GM19035 (cell line): ENCODE data around the gene PPARG.
"Not testable (repeated sequence)": the region's sequence is repeated elsewhere in the genome, so short reads cannot be mapped to it uniquely, and the experiment has no call there.

Source experiments
- ATAC-seq: cut with Tn5 transposase; IDR thresholded peaks from one replicate; pipeline ENCODE4 v1.9.1; 2021; ENCODE audit not compliant: unreplicated experiment

The PPARG gene

GRCh38 chr3:12440927-12441714 lies 152.3 kb downstream of the PPARG start:
- no peak for ATAC-seq

DNA sequence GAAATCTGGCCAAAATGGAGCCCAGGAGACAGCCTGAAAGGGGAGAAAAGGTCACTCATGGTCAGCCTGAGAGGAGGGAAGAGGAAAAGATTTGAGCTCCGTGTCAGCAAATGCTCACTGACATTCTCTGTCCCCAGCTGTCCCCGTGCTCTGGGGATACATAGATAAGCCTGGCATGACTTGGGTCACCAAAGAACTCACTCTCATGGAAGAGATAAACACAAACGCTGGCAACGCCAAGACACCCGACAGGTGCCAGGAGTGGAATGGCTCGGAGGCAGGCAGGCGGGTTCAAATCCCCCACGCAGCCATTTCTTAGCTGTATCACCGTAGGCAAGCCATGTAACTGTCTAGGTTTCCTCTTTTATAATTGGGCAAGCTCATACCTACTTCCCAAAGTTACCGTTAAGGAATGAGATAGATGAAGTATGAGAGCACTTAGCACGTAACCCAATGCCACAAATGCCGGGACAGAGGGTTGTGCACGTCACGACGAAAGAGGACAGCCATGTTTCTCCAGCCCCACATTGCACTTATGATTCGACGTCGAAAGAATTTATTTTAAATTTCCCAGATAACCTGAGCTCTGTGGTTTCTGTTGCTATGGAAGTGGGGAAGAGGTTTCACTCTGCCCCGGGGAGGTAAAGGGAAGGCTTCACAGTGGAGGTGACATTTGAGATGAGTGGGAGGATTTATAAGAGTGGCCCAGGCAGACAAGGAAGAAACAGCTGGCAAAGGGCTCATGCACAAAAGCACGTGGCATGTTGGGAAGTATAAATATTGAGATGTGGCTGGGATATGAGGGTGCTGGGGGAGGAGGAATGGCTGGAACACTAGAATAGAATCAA lies 154.0 kb downstream of the PPARG start:
- ATAC-seq = no peak

DNA sequence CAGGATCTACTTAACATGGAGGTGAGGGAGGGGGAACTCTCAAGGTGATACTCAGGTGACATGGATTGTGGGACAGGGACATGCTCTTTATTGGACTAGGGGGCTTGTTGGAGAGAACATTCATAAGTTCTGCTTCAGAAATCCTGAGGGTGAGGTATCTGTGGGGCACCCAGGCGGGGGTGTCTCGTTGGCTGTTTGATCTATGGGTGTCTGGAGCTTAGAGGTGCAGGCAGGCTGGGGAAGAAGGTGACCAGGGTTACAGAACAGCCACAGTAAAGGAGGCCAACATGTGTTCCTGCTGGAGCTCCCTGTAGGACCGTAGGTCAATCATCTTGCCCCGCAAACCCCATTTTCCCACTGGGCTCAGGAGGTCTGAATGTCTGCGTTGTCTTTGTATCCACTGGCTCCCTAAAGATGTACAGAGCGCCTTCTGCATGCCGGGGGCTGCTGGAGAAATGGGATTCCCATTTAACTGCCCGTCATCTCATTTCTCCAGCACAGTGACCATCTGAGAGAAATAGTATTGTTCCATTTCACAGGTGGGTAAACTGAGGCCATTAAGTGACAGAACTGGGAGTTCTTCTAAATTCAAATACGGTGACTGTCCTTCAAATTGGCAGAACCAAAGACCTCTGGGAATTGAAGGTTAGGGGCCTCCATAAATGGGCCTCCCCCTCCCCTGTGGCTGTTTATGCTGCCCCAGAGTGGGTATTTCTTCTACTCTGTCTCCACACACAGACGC lies 155.1 kb downstream of the PPARG start:
- no peak for ATAC-seq

DNA sequence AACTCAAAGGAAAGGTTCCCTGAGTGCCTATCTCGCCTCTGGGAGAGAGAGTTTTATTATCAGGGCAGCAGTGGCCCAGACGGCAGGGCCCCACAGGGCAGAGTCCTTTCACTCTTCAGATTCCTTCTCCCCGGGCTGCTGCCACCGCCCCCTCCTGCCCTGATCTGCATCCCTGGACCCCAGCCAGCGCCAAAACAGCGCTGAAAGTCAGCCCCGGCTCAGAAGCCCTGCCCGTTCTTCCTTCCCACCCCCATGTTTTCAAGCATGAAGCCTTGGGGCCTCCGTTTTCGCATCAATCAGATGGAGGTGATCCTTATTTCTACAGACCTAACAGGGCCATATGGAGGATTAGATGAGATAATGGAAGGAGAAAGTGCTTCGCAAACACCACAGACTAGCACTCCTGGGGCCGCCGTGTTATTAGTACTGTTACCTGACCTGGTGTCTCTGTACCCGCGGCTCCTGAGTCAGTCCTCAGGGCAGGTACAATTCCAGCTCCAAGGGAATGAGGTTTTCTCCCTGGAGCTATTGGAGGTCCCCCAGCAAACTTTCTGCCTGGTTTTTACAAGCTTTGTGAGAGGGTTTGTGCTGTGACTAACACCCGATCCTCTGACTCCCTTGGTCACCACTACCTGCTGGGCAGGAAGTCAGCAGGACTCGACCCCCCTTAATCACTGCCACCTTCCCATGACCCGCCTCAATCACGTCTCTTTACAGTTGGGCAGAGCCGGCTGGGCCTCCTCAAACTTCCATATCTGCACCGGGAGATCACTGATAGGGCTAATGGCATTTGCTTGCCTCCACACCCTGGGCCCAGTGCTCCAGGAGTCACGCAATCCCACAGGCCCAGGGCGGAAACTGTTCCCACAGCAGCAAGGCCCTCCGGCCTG lies 156.0 kb downstream of the PPARG start:
- no peak for ATAC-seq

- no peak for ATAC-seq
Observed at GRCh38 chr3:12445523-12446240, 156.8 kb downstream of the PPARG start.

GRCh38 chr3:12446298-12446697 lies 157.4 kb downstream of the PPARG start:
- no peak for ATAC-seq

DNA sequence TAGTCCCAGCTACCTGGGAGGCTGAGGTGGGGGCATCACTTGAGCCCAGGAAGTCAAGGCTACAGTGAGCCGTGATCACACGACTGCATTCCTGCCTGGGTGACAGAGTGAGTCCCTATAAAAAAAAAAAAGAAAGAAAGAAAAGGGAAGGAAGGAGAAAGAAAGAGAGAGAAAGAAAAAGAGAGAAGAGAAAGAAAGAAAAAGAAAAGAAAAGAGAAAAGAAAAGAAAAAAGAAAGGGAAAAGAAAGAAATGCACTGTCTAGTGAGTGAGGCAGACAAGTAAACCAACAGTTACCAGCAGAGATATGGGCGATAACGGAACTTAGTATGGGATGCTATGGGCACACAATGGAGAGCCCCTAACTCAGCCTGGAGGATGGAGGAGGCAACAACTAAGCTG lies 158.2 kb downstream of the PPARG start:
- no peak for ATAC-seq

DNA sequence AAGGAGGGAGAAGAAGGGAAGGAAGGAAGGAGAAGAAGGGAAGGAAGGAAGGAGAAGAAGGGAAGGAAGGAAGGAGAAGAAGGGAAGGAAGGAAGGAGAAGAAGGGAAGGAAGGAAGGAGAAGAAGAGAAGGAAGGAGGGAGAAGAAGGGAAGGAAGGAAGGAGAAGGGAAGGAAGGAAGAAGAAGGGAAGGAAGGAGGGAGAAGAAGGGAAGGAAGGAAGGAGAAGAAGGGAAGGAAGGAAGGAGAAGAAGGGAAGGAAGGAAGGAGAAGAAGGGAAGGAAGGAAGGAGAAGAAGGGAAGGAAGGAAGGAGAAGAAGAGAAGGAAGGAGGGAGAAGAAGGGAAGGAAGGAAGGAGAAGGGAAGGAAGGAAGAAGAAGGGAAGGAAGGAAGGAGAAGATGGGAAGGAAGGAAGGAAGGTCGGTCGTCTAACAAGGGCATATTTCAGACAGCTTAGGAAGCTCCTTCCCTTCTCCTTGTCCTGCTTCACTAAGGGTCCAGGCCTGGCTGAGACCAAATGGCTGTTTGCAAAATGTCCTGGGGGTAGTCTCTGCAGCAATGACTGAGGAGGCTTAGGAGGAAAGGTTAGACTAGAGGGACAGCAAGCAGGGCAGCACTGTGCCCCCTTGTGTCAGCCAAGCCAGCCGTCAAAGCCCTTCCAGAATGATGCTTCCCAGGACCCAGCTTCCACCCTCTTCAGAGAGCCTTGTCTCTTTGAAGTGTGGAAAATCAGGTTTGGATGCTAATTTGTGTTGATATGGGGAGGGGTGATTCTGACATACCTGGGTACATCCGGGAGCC lies 159.7 kb downstream of the PPARG start:
- ATAC-seq = not testable (repeated sequence)

DNA sequence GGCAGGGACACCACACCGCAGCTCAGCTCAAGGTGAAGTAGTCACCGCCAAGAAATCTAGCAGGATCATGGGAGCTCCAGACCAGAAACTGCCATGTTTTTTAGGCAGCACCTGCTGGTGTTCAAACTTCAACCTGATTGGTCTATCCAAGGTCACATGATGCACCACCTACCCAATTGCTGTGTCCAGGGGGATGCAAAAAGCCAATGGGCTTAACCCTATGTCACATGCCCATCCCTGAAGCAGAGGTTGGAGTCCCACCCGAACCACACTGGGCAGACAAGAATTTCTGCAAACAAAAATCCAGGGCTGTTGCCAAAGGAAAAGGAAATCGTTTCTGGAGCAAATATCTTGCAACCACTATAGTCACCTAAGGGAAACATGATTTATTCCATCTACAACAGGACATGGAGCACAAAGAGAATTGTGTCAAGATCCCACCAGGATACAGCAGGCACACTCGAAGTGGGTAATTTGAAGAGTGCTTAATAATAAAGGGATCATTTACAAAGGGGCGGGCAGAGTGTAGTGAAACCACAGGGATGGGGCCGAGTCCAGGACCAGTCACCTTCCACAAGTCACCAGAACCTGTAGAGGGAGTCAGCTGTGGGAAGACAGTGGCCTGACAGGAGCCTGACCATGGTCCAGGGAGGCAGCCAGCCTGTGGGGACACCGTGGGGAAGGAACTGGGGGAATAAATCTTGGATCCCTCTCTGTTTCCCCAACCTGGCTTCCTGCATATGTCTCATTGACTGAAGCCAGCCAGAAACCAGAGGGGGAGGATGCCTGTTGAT lies 161.2 kb downstream of the PPARG start:
- ATAC-seq = no peak

DNA sequence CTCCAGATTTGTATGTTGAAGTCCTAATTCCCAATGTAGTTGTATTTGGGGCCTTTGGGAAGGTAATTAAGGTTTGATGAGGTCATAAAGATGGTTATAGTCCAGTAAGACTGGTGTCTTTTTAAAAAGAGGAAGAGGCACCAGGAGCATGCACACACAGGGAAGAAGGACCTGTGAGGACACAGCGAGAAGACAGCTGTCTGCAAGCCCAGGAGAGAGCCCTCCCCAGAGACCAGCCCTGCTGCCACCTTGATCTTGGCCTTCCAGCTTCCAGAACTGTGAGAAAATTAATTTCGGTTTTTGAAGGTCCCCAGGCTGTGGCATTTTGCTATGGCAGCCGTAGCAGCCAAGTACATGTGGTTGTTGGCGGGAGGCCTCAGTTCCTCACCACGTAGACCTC lies 162.6 kb downstream of the PPARG start:
- ATAC-seq = no peak

GRCh38 chr3:12451960-12452359 lies 163.1 kb downstream of the PPARG start:
- ATAC-seq = no peak

GRCh38 chr3:12452361-12453330 lies 163.8 kb downstream of the PPARG start:
- no peak for ATAC-seq

- ATAC-seq = no peak
Observed at GRCh38 chr3:12454076-12454815, 165.4 kb downstream of the PPARG start.

GRCh38 chr3:12454816-12455121 lies 165.9 kb downstream of the PPARG start:
- ATAC-seq = no peak

GRCh38 chr3:12455740-12456139 lies 166.9 kb downstream of the PPARG start:
- ATAC-seq = no peak

DNA sequence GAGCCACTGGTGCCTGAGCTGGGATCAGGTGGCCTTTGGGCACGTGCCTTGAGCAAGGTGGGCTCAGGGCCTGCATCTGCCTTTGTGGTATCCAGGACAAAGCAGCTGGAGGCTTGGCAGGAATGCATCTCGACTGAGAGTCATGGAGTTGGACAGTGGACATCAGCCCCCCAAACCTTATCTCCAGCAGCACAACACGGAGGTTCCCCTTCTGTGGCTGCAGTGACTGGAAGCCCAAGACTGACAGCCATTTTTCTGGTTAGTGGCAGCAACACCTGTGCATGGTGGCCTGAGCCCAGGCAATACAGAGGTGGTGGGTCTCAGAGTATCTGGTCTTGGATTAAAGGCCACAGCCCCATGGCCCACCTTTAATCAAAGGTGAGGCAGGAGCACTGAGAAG lies 167.6 kb downstream of the PPARG start:
- ATAC-seq = no peak

GRCh38 chr3:12457380-12457779 lies 168.5 kb downstream of the PPARG start:
- ATAC-seq = not testable (repeated sequence)
